ENCODE measurements around the gene EXOC3. TPM values are rescaled to one million over a fixed set of nuclear protein-coding genes. Genes with fewer than 3 reads are reported as not detected.

The EXOC3 gene
- polyA plus RNA-seq, 1 experiment, result 27.3 TPM

GRCh38 chr5:469752-470483 lies 26.9 kb downstream of the EXOC3 start:
- no peak for TF ChIP-seq CTCF (IDR thresholded peaks at IDR 0.05; ENCODE audit: low read depth, low read length)
- Histone ChIP-seq H3K4me3 (ENCODE audit: low read depth, low read length) (no peak overlapping the region), H3K9me3 (ENCODE audit: control insufficient read depth, insufficient read depth, low read length) (no peaks in the 10 kb centered on the region; the same call in 1 of the 2 replicates), H3K27ac (ENCODE audit: low read depth, low read length) (no peak overlapping the region), H3K27me3 (ENCODE audit: control insufficient read depth, insufficient read depth, low read length) (no peaks in the 10 kb centered on the region)
- DNase-seq (ENCODE audit: low read depth, low spot score), result no peak
- POLR2A ChIA-PET, result interaction anchor here (0.6 kb wide), 1 partner anchor 19 kb away, joined by 3 read pairs; no protein-coding TSS in a partner anchor
- CTCF ChIA-PET, result no interaction called here

- no peaks in the 10 kb centered on the region; the same call in 1 of the 2 replicates for H3K9me3 ChIP-seq (ENCODE audit: control insufficient read depth, insufficient read depth, low read length)
- CTCF ChIA-PET, result interaction anchor here (0.9 kb wide), 1 partner anchor 24 kb away, joined by 3 read pairs; no protein-coding TSS in a partner anchor
- TF ChIP-seq CTCF (IDR thresholded peaks at IDR 0.05; ENCODE audit: low read depth, low read length), result no peak
- POLR2A ChIA-PET, result interaction anchor here (0.7 to 1.2 kb wide), 2 partner anchors 24 to 78 kb away, joined by 3 to 5 read pairs; no protein-coding TSS in a partner anchor
- no peak overlapping the region for H3K27ac ChIP-seq (ENCODE audit: low read depth, low read length)
- H3K27me3 ChIP-seq (ENCODE audit: control insufficient read depth, insufficient read depth, low read length), result peaks cover 3% of the 10 kb centered on the region
- no peak overlapping the region for H3K4me3 ChIP-seq (ENCODE audit: low read depth, low read length)
- no peak for DNase-seq (ENCODE audit: low read depth, low spot score)
These were observed 28.2 kb downstream of the EXOC3 start for GRCh38 chr5:470961-471749.

GRCh38 chr5:471750-472058 lies 28.7 kb downstream of the EXOC3 start:
- CTCF ChIA-PET, result interaction anchor here (0.9 kb wide), 1 partner anchor 25 kb away, joined by 3 read pairs; no protein-coding TSS in a partner anchor
- TF ChIP-seq CTCF (IDR thresholded peaks at IDR 0.05; ENCODE audit: low read depth, low read length), result no peak
- Histone ChIP-seq H3K9me3 (ENCODE audit: control insufficient read depth, insufficient read depth, low read length) (no peaks in the 10 kb centered on the region; the same call in 1 of the 2 replicates), H3K27me3 (ENCODE audit: control insufficient read depth, insufficient read depth, low read length) (peaks cover 3% of the 10 kb centered on the region), H3K4me3 (ENCODE audit: low read depth, low read length) (peak overlapping the region; percentile 69), H3K27ac (ENCODE audit: low read depth, low read length) (no peak overlapping the region)
- no peak for DNase-seq (ENCODE audit: low read depth, low spot score)
- POLR2A ChIA-PET, result interaction anchor here (0.7 to 1.2 kb wide), 2 partner anchors 25 to 79 kb away, joined by 3 to 5 read pairs; no protein-coding TSS in a partner anchor

- no peaks in the 10 kb centered on the region; the same call in 1 of the 2 replicates for H3K9me3 ChIP-seq (ENCODE audit: control insufficient read depth, insufficient read depth, low read length)
- peak overlapping the region; percentile 69 for H3K4me3 ChIP-seq (ENCODE audit: low read depth, low read length)
- CTCF ChIA-PET, result interaction anchor here (0.9 kb wide), 1 partner anchor 25 kb away, joined by 3 read pairs; no protein-coding TSS in a partner anchor
- POLR2A ChIA-PET, result interaction anchor here (0.7 to 1.2 kb wide), 3 partner anchors 25 to 151 kb away, joined by 3 to 5 read pairs (median 3); partner anchors contain the start of gene AHRR
- no peak overlapping the region for H3K27ac ChIP-seq (ENCODE audit: low read depth, low read length)
- no peak for TF ChIP-seq CTCF (IDR thresholded peaks at IDR 0.05; ENCODE audit: low read depth, low read length)
- no peak for DNase-seq (ENCODE audit: low read depth, low spot score)
- H3K27me3 ChIP-seq (ENCODE audit: control insufficient read depth, insufficient read depth, low read length), result peaks cover 3% of the 10 kb centered on the region
These were observed 29.2 kb downstream of the EXOC3 start for GRCh38 chr5:472076-472655.
